Measurements from ENCODE around the gene LRRC75A.
"Not testable (repeated sequence)": the region's sequence is repeated elsewhere in the genome, so short reads cannot be mapped to it uniquely, and the experiment has no call there.

GRCh38 chr17:16395887-16396286 lies 96.1 kb downstream of the LRRC75A start:
- not testable (repeated sequence) for TF ChIP-seq CTCF (conservative IDR thresholded peaks at IDR 0.05; ENCODE audit: low read depth in 2 of 2); CREB1 (CRISPR knock-in tag; IDR thresholded peaks at IDR 0.05; ENCODE audit: low read depth); POLR2AphosphoS5 (IDR thresholded peaks at IDR 0.05; ENCODE audit: low read depth); STAT1 (IDR thresholded peaks at IDR 0.05; ENCODE audit: unreplicated experiment); JUNB (IDR thresholded peaks at IDR 0.05; ENCODE audit: unreplicated experiment)
